Measurements from ENCODE around the gene ABCD4. TPM values are rescaled to one million over a fixed set of nuclear protein-coding genes. Genes with fewer than 3 reads are reported as not detected.

The ABCD4 gene
- total RNA-seq, 2 donors from 2014 or later, result 22.5 to 26.8 TPM

DNA sequence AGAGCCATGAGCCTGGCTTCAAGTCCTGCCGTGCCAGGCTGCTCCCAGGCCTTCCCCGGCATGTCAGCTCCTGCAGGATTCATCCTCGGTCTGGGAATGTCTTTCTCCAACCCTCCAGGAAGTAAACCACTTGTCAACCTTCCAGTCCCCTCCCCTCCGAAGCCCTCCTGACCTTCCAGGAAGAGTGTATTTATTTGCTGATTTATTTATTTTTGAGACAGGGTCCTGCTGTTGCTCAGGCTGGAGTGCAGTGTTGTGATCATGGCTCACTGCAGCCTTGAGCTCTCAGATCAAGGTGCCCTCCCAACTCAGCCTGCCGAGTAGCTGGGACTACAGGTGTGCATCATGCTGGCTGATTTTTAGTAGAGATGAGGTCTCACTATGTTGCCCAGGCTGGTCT lies 38.8 kb downstream of the ABCD4 start:
- intact Hi-C loops (cut with DNase I), result no loop called here
- DNase-seq (no peak), ATAC-seq (no peak)

DNA sequence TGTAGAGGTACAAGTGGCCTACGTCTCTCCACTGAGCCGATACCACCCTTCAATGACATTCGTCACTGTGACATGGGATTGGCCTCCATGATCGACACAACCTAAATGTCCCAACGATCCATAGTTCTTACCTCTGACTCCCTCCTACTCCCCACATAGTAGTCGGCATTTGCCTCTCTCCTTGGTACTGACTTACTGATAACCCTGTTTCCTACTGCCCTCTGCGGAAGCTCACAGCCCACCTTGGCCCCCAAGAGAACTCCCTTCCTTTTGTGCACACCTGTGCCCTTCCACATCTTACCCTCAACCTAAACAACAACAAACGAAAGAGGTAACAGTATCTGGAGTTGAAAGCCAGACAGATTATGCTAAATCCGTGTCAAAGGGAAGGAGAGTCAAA lies 39.6 kb downstream of the ABCD4 start:
- intact Hi-C loops (cut with DNase I), result no loop called here
- ATAC-seq, result no peak
- DNase-seq, result no peak

DNA sequence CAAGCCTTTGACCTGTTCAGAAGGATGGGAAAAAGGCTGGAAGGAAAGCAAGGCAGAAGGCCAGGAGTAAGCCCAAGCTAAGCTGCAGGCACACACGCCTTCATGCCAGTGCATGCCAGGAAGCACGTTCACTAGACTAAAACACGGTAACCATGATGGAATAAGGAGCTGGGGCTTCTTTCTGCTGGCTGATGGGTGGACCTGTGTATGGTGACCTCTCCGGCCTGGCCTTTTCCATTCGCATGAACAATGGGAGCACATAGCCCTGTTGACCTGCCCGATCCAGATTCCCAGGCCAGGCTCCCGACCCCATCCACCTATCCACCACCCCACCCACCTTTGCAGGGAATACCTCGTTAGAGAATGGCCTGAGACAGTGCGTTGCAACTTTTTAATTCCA lies 40.7 kb downstream of the ABCD4 start:
- no peak for ATAC-seq
- DNase-seq, result no peak
- intact Hi-C loops (cut with DNase I), result no loop called here

DNA sequence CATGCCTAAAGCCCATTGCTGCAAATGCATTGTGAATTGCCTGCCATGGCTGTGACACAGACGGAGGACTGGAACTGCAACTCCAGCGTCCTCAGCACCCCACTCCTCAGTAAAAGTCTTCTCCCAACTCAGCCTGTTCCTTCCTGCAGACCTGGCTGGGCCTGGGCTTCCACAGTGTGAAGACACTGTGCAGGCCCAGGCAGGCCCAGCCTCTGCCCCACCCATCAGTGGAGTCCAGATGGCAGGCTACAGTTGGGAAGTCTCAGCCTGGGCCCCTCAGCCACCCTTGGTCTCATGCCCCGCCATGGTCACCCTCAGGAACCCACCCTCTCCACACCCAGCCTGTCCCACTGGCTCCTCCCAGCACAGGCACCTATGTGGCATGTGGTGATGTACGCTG lies 41.4 kb downstream of the ABCD4 start:
- no peak for ATAC-seq
- intact Hi-C loops (cut with DNase I), result no loop called here
- no peak for DNase-seq

DNA sequence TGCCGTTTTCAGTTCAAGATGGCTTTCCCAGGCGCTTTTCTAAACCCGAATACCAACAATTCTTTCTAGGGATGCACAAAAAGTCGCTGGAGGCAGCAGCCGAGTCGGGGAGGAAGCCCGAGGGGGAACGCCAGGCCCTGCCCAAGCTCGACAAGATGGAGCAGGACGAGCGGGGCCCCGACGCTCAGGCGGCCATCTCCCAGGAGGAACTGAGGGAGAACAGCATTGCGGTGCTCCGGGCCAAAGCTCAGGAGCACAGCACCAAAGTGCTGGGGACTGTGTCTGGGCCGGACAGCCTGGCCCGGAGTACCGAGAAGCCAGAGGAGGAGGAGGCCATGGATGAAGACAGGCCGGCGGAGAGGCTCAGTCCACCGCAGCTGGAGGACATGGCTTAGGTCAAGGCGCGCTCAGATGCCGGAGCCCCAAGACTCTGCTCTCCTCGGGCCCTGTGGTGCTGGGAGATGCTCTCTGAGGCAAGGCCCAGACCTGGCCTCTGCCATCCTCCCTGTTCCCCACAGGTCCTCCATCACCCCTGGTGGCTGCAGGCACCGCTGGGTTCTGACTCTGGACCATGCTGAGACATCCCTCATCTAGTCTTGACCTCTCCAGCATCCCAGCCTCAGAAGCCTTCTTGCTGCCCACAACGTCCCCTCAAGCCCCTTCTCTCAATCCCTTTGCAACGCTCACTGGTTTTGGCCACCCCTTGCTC lies 42.1 kb downstream of the ABCD4 start:
- DNase-seq, result no peak
- intact Hi-C loops (cut with DNase I), result no loop called here
- ATAC-seq, result no peak

DNA sequence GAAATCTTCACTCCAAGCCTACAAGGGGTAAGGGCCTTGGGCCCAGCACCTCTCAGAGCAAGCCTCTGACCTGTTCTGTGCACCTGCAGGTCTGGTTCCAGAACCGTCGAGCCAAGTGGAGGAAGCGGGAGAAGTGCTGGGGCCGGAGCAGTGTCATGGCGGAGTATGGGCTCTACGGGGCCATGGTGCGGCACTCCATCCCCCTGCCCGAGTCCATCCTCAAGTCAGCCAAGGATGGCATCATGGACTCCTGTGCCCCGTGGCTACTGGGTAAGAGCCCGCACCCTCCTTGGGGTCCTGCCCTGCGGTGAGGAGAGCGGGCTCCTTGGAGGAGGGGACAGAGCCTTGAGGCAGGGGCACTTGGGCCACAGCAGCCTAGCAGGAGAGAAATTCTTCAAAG lies 43.2 kb downstream of the ABCD4 start:
- ATAC-seq (no peak), DNase-seq (no peak)
- intact Hi-C loops (cut with DNase I), result no loop called here

DNA sequence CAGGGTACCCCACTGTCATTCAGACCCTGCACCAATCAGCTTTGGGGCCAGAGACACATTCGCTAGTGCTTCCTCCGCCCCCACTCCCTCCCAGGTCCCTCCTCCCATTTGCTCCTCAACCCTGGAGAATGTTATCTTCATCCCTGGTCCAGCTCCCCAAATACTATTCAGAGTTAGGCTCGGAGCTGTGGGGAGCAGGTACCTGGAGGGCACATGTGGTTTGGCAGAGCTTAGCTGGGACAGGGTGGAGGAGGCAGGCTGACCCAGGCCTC lies 44.0 kb downstream of the ABCD4 start:
- ATAC-seq (no peak), DNase-seq (no peak)
- intact Hi-C loops (cut with DNase I), result no loop called here

DNA sequence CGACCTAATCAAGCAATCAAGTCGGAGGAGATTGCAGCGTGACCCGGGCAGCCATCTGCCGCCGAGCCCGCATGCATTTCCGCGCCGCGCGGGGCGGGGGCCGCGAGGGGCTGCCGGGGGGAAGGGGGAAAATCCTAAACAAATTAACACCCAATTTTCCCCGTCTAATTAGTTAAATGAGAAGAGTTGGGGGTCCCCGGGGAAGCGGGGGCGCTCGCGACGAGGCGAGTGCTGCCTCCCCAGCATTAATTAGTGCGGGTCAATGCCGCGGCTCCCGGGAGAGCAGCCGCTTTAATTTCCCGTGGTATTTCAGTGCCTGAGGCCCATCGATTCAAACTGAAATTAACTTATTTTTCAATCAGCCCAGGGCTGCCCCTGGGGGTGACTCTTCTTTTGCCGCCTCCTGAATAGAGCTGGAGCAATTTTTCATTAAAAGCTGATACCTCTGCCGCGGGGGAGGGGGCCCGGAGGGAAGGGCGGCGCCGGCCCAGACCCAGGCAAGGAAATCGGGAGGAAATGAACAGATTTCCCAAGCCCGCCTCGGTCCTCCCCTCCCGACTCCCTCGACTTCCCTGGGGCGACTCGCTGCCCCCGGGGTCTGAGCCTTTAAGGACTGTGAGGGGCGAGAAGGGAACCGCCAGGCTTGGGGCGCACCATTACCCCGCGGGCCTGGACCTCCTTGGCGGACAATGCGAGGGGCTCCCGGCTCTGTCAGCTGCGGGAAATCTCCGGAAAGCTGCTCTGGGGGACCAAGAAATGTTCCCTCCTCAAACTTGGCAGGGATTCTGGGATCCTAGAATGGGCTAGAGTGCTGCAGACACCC lies 44.6 kb downstream of the ABCD4 start:
- ATAC-seq (peak; percentile 21 to 31), DNase-seq (no peak)
- intact Hi-C loops (cut with DNase I), result no loop called here

DNA sequence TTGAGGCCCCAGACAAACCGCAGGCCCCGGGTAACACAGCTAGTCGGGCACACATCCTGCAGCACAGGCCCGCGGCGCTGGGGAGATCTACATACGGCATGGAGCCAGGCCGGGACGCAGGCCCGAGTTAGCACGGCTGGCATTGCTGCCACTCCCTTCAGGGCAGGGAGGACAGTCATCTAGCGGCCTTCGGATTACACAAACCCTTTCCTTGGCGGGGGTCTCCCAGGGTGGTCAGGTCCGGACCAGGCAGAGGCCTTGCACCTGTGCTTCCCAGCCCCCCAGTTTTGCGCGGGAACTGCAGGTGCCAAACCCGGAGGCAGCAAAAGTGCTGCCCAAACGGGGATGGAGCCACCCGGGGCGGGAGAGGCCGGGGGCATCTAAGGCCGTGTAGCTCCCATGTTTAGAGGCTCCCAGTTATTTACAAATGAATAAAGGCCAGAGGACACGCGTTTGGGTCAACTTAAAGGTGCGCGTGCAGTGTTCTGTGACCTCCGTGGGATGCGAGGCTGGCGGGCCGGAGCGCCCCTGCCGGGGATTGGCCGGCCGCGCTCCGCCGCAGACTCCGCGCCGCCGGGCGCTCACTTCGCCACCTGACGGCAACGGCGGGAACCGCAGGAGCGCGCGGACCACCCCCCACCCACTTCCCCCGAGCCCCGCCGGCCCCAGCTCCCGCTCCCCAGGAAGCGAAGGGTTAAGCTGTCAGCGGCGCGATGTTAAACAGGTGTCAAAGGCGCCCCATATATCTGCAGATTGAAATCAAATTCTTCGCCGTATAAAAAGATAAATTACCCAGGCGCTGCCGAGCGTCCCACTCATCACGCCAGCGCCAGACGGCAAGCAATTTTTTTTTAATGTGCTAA lies 45.4 kb downstream of the ABCD4 start:
- intact Hi-C loops (cut with DNase I), result no loop called here
- ATAC-seq (peak; percentile 85 to 86), DNase-seq (peak; percentile 50)

DNA sequence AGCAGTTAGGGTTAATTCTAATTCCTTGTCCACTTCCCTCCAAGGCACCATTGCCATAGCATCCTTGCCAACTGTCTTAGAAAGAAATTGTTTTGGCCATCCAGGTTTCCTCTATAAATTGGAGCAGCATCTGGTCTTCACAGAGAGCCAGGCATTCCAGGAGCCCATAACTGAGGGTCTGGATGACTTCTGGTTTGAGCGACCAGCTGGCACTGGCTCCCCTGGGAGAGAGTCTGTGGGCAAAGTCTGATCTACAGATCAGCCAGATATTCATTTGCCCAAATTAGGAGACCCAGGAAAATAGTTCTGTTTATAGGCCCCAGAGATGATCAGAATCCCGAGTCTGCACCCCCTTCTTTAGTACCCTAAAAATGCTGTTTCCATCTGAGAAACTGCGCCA lies 47.5 kb downstream of the ABCD4 start:
- intact Hi-C loops (cut with DNase I), result no loop called here
- no peak for ATAC-seq
- DNase-seq, result no peak

DNA sequence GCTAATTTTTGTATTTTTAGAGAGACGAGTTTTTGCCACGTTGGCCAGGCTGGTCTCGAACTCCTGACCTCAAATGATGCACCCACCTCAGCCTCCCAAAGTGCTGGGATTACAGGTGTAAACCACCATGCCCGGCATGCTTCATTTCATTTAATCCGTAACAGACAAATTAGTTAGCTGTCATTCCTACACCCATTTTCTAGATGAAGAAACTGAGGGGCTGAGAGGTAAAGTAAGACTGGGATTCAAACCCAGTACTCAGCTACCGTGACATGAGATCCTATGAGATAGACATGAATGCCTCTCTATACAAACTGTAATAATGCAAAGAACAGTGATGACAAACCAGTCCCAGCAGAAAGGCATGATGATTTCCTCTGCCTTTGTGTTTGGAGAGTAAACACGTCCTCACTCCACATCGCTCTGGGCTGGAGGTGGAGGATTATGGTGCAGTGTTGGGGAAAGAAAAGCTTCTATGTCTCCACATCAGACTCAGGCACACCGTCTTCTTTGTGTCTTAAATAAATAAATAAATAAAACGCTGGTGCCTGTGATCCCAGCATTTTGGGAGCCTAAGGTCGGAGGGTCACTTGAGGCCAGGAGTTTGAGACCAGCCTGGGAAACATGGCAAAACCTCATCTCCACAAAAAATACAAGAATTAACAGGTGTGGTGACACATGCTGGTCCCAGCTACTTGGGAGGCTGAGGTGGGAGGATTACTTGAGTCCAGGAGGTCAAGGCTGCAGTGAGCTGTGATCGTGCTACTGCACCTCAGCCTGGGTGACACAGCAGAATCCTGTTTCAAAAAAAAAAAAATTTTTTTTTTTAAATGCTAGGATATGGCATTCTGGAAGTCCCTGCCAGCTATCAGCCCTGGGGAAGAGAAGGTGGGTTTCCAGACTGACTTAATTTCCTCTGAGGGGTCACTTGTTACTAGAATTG lies 53.0 kb downstream of the ABCD4 start:
- ATAC-seq, result no peak
- intact Hi-C loops (cut with DNase I), result loop anchor here (2.0 to 5.0 kb wide), 3 partner anchors 32 to 139 kb away; no protein-coding TSS in a partner anchor
- DNase-seq, result no peak

DNA sequence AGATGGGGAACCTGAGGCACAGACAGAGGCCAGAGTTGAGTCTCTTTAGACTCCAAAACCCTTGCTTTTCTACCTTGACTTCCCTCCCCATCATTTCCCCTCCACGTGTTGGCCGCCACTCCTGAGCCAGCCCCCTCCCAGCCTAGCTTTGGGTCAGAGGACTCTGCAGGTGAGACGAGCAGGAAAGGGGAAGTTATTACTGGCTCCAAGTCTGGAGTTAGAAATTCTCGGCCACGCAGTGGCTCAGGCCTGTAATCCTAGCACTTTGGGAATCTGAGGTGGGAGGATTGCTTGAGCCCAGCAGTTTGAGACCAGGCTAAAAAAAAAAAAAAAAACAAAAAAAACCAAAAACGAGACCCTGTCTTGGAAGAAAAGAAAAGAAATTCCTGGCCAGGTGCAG lies 54.7 kb downstream of the ABCD4 start:
- intact Hi-C loops (cut with DNase I), result no loop called here
- no peak for ATAC-seq
- DNase-seq, result no peak

DNA sequence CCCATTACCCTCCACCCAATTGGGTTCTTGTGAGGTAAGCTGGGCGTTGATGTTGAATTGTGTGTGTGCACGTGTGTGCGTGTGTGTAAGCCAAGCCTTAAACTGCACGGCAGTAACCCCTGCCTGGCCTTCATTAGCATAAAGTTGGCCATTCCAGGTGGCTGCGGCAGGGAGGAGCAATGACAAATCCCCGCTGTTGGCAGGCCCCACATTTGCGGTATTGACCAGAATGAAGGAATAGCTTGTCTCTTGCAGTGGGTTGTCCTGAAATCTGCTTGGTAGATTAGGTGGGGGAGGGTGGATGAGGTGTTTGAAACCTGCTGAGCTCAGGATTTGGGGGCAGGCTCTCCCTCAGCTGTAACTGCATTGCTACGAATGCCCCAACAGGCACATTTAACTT lies 56.2 kb downstream of the ABCD4 start:
- intact Hi-C loops (cut with DNase I), result no loop called here
- ATAC-seq, result no peak
- DNase-seq, result no peak

DNA sequence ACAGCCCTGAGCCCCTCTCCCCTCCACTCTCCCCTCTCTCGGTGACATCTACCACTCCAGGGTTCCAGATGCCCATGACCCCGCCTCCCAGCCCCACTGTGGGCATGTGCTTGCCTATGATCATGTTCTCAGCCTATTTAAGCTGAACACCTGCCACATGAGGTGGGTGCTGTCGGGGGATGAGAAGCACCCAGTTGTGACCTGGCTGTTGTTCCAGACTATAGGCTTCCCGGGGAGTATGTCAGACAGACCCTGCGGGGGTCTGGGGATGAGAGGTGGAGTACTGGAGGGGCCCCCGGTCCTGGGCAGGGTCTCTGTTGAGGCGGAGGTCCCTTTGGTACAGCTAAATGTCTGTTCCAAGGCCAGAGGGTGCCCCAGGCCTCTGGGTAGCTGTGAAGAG lies 57.4 kb downstream of the ABCD4 start:
- intact Hi-C loops (cut with DNase I), result no loop called here
- DNase-seq, result no peak
- ATAC-seq, result no peak

DNA sequence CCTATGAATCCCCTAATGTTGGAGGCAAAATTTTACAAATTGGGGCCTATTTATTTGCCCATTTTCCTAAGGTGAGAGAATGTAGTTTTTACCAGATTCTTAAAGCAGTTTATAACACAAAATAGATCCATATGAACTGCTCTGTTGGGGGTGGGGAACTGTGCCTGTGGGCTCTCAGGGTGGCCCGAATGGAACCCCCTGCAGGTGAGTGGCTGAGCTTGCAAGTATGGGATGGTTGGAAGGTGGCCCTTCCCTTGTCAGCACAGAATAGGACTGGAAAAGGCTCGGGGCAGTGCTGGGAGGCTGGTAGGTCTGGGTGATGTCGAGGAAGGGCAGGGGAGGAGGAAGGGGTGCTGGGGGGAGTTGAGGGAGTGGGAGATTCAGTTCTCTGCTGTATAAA lies 58.6 kb downstream of the ABCD4 start:
- no peak for ATAC-seq
- intact Hi-C loops (cut with DNase I), result no loop called here
- no peak for DNase-seq

DNA sequence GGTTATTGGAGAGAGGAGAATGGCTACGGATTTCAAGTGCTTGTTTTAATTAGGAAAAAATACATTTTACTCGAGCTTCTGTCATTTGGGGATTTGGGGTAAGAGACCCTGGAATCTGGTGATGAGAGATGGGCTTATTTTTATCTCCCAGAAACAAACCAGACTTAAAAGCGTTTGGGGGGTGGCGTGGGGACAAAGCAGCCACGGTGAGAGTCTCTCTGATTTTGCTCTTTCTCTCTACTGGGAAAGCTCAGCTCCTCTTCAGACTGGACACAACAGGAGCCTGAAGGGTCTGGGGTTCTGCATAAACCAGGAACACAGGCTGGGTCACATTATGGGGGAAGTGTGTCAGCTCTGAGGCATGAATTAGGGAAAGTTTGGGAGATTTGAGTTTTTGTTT lies 59.7 kb downstream of the ABCD4 start:
- no peak for DNase-seq
- no peak for ATAC-seq
- intact Hi-C loops (cut with DNase I), result no loop called here

DNA sequence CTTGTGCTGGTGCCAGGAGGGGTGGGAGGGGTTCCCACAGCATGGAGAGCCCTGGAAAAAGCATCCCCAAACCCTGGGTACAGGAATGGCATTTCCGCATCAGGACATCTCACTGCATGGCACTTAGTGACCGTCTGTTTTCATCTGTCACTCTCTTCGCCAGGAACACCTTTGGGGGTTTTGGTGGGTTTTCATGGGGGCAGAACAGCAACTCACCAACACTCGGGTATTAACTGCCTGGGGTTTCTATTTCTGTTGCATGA lies 60.0 kb downstream of the ABCD4 start:
- DNase-seq (no peak), ATAC-seq (no peak)
- intact Hi-C loops (cut with DNase I), result no loop called here

DNA sequence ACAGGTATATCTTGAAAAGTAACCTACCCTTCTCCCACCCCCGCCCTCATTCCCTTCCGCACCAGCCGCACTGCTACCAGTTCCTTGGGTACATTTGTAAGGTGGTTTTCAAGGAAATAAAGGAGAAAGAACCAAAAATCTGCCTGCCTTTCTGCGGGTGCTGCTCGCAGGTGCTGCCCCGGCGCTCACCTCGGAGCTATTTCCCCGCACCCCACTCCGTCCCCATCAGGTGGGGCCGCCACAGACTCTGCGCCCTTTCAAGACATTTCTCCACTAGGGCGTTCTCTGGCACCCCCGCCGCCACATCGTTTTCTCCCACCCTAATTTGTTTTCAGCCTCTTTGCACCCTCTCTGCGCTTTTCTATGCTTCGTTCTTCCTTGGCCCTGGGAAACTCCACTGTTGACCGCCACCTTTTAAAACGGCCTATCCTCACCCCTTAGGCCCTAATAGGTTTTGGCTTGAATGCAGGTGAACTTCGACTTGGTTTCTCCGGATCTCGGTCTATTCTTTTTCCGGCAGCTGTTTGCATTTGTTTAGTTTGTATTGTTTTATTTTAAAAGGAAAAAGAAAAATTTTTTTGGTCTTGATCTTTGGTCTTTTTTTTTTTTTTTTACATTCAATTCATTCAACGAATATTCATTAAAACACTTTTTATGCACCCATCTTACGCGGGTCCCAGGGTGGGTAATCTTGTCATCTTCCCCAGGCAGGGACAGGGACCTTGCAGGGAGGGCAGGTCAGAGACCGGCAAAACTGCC lies 60.5 kb downstream of the ABCD4 start:
- DNase-seq (no peak), ATAC-seq (no peak)
- intact Hi-C loops (cut with DNase I), result no loop called here

DNA sequence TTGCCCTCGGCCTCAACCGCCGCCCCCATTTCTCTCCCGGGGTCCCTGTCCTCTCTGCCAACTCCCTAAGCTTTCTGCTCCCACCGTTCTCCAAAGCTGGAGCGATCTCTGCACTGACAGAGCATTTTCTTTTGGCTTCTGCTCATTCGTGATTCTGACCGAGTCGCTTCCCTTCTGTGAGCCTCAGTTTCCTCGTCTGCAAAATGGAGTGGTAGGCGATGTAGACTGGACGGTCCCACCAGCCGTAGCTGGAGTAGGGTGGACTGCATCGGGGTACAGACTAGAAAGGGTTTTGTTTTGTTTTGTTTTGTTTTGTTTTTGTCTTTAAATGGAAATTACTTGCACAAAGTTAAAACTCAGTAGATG lies 61.1 kb downstream of the ABCD4 start:
- intact Hi-C loops (cut with DNase I), result no loop called here
- ATAC-seq (no peak), DNase-seq (no peak)

Data from left cardiac atrium (tissue), 4 donors.